Islet precursor cell (in vitro differentiated cells): ENCODE results near the gene BOD1L2.

Experiments
- DNase-seq: peaks from one replicate; pipeline ENCODE4 v3.0.0-alpha.2; 2018

The BOD1L2 gene

DNA sequence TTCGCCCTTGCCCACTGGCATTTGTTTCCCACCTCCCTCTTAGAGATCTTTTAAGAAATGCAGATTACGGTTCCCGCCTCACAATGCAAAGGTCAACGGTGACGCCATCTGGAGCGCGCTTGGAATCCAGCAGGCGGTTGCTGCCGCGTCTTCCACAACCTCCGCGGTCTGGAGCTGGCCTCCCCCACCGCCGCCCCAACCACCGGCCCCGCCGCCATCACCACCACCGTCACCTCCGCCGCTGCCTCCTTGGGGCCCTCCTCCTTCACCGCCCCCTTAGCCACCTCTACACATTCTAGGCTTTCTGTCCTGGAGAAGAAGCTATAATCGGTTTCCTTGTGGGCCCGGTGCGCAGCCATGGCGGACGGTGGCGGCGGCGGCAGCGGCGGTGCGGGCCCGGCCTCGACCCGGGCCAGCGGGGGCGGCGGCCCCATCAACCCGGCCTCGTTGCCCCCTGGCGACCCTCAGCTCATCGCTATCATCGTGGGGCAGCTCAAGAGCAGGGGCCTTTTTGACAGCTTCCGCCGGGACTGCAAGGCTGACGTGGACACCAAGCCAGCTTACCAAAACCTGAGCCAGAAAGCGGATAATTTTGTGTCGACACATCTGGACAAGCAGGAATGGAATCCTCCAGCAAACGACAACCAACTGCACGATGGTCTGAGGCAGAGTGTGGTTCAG is at the start of gene BOD1L2:
Gene BOD1L2 (plus strand): TSS at position 132 of the 681 bp plus-strand sequence. CDS start 226 bp downstream, at position 358.
- DNase-seq, result no peak

GRCh38 chr18:57107140-57107832 is 39.6 kb upstream of the BOD1L2 start:
- no peak for DNase-seq

GRCh38 chr18:57110290-57110689 is 36.6 kb upstream of the BOD1L2 start:
- DNase-seq, result no peak

DNA sequence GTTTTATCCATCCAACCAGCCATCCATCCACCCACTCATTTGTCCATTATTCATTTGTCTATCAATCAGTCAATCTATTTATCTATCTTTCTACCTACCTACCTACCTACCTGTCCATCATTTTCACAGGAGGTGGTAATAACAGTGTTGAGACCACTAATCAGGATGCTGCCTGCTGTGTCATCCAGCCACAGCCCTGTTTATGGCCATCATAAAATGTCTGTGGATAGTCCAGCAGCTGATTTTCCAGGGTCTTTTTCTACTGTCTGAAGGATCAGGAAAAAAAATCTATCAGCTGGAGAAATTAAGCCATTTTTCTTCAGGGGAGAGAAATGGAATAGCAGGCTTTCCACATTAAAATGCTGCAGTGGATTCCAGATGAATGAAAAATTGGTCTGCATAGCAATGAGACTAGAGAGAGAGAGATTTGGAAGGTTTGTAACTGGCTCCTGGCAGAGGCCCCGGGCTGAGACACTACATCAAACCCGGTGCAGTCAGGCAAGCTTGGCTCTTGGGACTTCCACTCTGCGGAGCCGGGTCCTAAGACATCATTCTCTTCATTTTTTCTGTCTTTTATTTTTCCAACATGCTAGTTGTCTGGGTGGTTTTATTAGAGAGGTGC is 33.0 kb upstream of the BOD1L2 start:
- no peak for DNase-seq

GRCh38 chr18:57116598-57117132 is 30.2 kb upstream of the BOD1L2 start:
- DNase-seq, result no peak

DNA sequence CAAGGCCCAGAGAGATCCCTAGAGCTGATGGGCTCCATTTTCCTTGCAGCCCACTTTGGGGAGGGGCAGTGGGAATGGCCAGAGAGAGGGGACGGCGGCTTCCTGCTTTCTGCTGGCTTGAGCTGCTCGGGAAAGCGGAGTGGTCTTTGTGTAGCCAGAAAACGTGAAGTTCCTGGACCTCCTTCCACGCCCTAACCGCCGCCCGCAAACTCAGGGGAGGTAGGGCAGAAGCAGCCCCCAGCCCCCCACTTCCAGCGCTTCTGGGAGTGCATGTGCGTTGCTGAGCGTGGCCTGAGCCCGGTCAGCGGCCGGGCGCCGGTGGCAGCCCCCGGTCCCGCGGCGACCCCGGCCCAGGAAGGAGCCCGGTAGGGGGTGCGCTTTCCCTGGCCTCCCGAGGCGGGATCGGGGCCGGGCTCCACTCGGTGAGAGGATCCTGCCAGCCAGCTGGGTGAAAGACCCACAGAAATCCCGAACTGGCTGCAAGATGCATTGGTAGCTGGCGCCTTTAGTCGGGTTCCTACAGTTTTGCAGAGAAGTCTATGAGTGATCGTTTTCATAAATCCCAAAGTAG is 25.3 kb upstream of the BOD1L2 start:
- DNase-seq, result peak; percentile 65

GRCh38 chr18:57122936-57123510 is 23.9 kb upstream of the BOD1L2 start:
- no peak for DNase-seq

GRCh38 chr18:57125627-57126026 is 21.3 kb upstream of the BOD1L2 start:
- DNase-seq, result no peak

DNA sequence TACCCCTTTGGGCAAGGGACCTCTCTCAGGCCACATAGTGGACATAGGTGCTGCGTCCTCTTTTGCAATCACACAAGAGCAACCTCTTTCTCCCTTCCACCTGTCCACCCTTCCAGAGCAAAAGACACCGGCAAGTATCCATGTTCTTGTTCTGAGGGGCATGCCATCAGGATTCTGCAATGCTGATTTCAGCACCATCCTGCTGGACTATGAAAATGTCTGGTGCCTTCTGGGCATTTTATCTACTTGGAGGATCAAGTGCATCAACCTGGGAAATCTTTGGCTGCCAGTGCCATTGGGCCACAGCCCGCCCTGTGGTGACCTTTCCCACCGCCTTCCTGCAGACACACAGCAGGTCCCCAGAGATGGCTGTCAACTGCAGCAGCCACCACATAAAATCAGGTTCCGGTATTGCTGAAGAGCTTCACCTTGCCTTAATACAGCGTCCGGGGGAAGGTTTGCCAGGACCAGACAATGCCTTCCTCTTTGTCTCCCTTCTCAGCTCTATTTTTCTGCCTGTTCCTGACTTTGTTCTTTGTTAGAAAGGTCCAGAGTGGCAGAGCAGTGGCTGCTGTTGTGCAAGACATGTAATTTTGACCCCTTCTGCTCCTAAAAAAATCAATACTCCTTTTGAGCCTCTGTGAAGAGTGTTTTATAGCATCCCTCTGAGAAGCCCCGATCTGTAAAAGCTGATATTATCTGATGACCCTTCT is 18.5 kb upstream of the BOD1L2 start:
- no peak for DNase-seq

DNA sequence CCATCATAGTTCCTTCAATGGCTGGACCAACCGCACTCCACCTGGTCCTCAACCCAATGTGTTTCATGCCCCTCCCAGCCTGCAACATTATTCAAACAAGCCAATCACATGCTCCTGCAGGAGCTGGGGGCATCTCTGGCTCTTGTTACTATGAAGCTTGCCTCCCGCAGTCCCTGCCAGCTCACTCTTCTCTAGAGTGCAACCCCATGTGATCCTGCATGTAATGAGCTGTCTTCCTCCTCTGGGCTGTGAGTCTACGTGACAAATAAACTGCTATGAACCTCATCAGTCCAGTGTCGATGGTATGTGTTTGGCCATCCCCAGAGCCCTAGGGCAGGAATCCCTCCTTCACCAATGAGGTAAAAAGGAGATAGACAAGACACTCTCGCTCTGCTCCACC is 15.8 kb upstream of the BOD1L2 start:
- no peak for DNase-seq

- no peak for DNase-seq
Measured at GRCh38 chr18:57131782-57132181, 15.1 kb upstream of the BOD1L2 start.

DNA sequence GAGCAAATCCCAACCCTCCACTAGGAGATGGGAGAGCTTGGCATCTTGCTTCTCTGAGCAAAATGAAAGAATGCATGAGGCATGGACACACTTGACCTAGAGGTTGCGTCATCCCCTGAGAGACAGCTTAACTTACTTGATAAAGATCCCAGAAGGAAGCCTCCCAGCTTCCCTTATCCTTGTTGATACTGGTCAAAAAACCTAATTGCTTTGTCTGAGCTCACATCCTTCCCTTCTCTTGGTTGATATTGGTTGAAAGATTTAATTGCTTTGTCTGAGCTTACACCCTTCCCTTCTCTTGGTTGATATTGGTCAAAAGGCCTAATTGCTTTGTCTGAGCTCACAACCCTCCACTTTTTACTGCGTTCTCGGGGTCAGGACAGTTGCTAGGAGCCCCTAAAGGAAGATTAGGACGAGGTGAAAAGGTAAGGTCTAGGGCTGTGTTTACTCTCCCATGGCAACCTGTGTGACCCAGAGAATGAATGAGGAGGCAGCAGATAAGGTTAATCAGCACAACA is 12.2 kb upstream of the BOD1L2 start:
- DNase-seq, result no peak

GRCh38 chr18:57135699-57136098 is 11.2 kb upstream of the BOD1L2 start:
- no peak for DNase-seq

DNA sequence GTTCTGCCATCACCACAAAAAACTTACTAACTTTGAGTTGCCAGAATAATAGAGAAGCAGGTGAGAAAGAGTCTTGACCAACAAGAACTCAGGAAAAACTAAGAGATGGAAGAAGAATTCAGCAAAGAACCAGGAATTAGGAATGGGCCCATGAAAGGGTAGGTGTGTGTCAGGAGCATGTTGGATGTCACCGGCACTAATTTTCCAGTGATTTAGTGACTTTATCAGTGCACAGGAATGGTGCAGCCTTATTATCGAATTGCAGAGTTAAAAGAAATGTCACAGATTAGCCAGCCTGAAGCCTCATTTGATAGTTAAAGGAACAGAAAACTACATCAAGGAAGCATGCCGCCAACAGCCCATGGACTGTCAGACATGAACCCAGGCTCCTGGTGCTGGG is 9.0 kb upstream of the BOD1L2 start:
- no peak for DNase-seq

- DNase-seq, result no peak
Measured at GRCh38 chr18:57141208-57142129, 5.4 kb upstream of the BOD1L2 start.

GRCh38 chr18:57142324-57142723 is 4.6 kb upstream of the BOD1L2 start:
- no peak for DNase-seq

GRCh38 chr18:57143265-57143664 is 3.6 kb upstream of the BOD1L2 start:
- DNase-seq, result no peak

DNA sequence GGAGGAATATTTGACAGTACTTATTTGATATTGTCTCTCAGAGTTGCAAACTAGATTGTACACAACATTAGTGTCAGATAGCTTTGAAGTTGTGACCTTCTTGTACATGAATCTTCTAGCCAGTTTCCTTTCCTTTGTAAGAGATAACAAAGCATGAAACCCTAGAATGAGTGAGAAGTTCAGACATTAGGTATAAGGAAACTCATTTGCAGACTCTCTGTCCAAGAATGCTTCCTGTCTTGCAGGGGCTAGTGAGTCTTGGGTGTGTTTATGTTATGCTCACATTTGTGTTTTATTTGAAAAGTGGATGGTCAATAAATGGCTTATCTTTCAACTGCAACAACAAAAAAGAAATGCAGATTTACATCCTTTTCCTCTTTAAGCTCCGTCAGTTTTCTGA is 1.4 kb downstream of the BOD1L2 start:
- no peak for DNase-seq

DNA sequence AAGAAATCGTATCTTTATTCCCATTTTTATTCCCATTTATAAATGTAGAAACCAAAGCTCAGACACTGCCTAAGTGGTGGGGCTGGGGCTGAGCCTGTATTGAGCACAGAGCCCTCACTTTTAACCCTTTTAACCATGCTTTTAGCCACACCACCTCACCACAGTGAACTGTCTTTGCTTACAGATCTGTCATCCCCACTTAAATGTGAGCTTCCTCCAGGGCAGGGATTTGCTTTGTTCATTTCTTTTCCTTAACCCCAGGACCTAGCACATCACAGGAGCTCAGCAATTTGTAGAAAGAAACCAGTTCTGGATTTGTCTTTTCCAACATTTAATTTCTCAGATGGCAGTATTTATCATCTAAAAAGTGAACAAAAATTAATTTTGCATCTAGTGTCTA is 2.2 kb downstream of the BOD1L2 start:
- DNase-seq, result no peak

DNA sequence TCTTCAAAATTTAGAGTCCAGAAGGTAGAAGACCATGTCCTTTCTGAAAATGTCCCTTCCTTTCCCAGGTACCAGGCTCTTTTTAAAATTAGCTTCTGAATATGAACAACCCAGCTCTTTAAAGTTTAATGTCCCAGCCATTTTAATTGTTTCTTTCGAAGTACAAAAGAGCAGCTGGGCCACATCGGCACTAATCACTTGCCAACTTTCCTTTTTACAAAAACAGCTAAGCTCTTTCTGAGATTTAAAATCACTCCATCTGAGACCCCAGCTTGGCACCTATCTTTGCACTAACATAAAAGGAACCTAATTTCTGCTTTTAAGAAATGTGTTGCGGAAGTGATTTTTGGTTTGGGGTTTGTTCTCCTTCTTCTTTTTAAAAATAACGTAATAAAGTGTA is 2.6 kb downstream of the BOD1L2 start:
- DNase-seq, result no peak

DNA sequence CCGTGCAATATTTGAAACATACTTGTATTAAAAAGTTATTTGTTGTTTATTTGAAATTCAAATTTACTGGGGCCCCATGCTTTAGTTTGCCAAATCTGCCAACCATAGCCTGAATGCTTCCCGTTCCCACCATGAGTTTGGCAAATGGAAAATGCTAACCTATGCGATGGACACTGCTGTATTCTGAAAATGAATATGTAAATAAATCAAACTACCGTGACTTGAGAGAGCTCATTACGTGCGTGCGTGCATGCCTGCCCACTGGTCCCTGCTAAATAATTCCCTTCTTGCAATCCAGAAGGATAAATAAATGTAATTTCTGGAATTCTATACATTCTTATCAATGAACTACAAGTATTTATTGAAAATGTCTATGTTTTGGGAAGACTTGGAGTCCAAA is 3.2 kb downstream of the BOD1L2 start:
- DNase-seq, result no peak
